T-helper 1 cell treated with Interleukin-12 subunit alpha and Interleukin-12 subunit beta and Interleukin-4 antibody, amounts not matched to agents 30 ng/mL and 1 ng/mL, for 36 hours (primary cell): ENCODE data around the gene SUPT4H1. TPM values are rescaled to one million over a fixed set of nuclear protein-coding genes. Genes with fewer than 3 reads are reported as not detected.

ENCODE experiments used
- intact Hi-C: fragments of 100-400 bp; cut with micrococcal nuclease; formaldehyde crosslinking; loops from one replicate; pipeline ENCODE4 v1.15.1; 2024
- total RNA-seq: library from RNA; stranded (reverse); gene quantifications from 2 replicates; pipeline ENCODE4 v1.2.3, GENCODE V29; 2022

Gene SUPT4H1
- total RNA-seq, 1 donor from 2014 or later = 83.1 TPM

GRCh38 chr17:58381124-58382035 lies 29.4 kb upstream of the SUPT4H1 start:
- intact Hi-C loops = loop anchor here (1.0 kb wide), 1 partner anchor 36 kb away; the partner anchor contains the start of gene RNF43

DNA sequence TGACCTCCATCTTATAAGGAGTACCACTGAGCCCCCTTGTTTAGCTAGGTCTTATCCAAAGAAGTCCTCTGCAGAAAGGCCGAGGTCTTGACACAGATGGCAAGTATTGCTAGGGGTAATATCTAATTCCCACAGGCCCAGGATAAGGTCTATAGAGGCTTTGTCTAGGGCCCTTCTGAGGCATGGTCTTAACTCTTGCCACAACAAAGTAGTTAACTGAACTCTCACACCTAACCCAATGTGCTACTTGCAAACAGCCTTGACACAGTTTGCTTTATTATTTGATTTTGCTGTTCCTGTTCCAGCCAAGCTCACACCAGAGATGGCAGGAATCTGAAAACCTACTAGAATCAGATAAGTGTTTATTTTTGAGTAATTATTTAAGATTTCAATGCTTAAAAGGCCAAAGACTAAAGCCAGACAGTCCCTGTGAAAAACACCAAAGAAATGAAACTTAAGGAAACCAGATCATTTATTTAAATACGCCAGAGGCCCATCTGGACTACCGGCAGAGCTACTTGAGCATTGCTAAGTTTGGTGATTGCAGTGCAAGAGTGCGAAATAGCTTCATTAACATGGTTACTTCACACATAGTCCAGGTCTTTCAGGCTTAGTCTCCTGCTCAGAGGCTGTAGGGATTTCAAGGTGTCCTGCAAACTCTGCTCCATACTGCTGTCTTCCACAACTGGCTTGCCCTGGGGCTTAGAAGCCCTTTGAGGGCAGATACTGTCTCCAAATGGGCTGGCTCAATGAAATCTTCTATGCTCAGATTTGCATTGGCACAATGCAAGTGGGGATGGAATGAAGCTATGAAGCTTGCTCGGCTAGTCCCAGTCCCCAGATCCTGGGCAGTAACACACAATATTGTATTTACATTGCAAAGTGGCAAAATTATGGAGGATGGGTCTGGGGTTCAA lies 28.5 kb upstream of the SUPT4H1 start:
- intact Hi-C loops = no loop called here

- intact Hi-C loops = no loop called here
Observed at GRCh38 chr17:58379511-58379824, 27.5 kb upstream of the SUPT4H1 start.

DNA sequence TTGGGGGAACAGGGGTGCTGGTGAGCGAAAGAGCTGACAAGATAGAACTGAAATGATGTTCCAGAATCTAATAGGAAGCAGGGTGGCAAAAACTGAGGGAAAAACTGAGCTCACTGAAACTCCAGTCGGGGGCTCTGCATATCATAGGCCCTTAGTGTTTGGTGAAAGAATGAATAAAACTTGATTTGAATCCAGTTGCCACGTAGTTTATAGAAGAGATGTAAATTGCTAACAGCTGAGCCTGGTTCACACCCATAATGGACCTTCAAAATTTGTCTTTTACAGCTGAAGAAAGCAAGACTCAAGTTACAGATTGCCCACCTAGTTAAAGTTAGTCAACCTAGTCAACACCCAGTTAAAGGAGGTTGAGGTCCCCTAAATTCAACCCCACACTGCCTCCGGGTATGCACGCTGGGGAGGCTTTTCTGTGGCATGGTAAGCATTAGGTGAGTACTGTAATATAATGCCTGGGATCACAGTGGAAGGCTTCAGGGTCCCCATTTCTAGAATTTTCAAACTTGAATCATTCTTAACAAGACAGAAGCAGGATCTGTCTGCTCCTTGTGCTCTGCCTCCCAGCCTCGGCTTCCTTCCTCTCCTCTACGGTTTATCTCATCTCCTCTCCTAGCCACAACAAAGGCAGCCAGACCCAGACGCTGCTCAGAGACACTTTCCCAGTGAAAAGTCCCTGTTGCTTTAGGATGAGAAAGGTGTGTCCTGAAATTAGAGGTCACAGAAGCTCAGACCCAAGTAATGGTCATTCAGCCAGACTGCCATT lies 26.9 kb upstream of the SUPT4H1 start:
- intact Hi-C loops = no loop called here

DNA sequence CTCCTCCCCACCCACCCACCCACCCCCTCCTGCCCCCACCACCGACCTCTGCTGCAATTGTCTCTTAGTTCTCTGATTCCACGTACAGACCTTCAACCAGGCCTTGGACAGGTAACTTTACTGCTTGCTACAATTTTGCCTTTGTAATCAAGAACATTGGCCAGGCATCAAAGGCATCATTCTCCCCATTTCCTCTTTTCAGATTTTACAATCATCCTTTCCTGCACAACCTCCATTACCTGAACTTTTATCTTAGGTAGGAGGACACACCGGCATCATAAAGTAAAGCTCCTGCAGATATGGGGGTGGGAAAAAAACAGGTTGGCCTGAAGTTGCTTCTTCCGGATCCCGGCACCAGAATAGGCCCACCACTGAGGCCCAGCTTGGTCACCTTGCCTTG lies 25.7 kb upstream of the SUPT4H1 start:
- intact Hi-C loops = no loop called here

- intact Hi-C loops = no loop called here
Observed at GRCh38 chr17:58377093-58377601, 25.1 kb upstream of the SUPT4H1 start.

DNA sequence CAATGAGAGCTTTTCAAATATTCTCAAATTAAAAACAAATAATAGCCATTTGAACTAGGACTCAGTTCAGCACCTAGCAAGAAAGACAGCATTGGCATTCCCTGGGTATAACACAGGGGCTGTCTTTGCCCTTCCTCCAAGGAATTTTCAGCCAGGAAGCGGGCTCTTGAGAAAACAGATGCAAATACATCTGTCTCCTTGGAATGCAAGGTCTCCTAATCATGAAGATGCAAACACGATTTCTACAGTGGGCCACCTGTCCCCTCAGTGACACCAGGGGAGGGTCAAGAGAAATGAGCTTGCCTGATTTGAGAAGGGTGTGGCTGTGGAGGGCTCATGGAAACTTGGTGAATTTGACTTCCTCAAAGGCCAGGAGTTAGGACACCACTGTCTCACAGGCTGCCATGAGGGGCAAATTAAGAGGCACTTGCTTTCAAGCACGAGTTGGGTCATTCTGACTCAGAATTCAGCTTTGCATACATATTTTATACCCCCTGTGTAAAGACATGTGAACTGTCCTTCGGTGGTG lies 24.5 kb upstream of the SUPT4H1 start:
- intact Hi-C loops = no loop called here

- intact Hi-C loops = no loop called here
Observed at GRCh38 chr17:58375811-58376210, 23.8 kb upstream of the SUPT4H1 start.

DNA sequence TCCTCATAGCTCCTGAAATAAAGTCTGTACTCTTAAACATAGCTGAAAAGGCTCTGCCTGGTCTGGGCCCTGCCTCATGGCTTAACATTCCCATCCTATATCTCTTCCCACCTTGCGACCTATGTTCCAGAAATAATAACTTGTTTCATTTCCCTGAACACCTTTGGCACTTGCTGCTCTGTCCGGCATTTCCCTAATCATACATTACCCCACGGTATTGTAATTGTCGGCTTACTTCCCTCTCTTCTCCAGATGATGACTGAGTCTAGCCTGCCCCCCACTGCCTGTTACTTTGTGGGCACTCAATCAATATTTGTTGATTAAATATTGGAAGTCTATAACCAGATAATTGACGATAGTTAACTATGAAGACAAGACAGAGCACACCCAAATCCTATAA lies 23.3 kb upstream of the SUPT4H1 start:
- intact Hi-C loops = no loop called here

- intact Hi-C loops = no loop called here
Observed at GRCh38 chr17:58373923-58374322, 21.9 kb upstream of the SUPT4H1 start.

DNA sequence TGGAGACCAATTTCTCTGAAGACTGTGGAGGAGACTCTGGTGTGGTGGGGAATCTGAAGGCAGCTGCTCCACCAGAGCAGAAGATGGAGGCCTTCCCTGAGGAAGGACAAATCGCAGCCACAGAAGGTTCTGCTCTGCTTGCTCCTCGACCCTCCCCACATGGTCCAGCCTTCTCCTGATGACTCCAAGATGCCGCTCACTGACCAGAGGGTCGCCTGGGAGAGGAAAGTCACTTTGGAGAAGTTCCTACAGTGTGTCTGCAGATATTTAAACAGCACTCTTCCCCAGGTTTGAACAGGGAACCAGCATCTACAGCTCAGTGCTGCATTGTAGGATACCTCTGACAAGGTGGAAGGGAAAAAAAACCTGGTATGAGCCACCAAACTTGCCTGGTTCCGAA lies 21.0 kb upstream of the SUPT4H1 start:
- intact Hi-C loops = no loop called here

GRCh38 chr17:58371300-58371950 lies 19.4 kb upstream of the SUPT4H1 start:
- intact Hi-C loops = no loop called here

GRCh38 chr17:58370716-58371115 lies 18.7 kb upstream of the SUPT4H1 start:
- intact Hi-C loops = no loop called here

GRCh38 chr17:58370309-58370708 lies 18.3 kb upstream of the SUPT4H1 start:
- intact Hi-C loops = no loop called here

DNA sequence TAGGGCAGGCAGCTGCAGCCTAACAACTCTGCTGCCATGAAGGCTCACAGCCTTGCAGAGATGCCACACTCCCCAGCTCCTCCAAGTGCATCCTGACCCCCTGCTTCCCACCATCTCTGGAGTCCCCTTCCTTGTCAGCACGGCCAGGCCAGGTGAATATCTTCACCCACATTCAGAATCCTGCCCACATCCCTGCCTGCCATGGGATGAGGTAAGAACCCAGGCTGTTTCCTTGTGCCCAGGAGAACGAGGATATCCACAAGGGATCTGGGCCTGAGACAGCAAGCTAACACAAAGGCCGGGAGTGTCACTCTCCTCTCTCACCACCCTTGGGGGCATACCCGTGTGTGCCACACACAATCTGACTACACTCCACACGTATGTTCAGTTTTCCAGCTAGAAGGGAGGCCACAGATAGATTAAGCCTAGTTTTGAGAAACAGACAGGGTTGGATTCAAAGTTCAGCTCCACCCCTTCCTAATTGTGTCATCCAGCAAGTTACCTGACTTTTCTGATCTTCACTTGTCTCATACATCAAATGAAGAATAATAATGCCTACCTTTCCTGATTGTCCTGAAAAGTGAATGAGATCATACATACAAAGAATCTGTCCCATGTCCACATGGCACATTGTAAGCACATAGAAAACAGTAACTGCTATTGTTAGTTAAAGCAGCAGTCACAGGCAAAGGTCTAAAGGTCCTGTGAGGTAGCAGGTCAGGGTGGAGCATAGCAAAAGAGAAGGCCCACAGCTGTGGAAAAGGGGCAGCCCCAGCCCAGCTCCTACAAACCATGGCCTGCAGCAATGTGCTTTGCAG lies 17.4 kb upstream of the SUPT4H1 start:
- intact Hi-C loops = no loop called here

DNA sequence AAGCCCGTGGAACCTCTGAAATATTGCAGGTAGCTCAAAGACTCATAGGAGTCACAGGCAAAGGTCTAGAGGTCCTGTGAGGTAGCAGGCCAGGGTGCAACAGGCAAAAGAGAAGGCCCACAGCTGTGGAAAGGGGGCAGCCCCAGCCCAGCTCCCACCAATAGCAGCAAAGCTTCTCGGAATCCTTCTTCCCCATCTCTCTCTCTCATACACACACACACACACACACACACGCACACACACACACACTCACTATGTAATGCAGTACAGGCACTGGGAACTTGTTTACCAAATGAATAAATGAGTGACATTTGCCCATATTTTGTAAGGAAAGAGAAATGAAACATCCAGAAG lies 16.8 kb upstream of the SUPT4H1 start:
- intact Hi-C loops = no loop called here

DNA sequence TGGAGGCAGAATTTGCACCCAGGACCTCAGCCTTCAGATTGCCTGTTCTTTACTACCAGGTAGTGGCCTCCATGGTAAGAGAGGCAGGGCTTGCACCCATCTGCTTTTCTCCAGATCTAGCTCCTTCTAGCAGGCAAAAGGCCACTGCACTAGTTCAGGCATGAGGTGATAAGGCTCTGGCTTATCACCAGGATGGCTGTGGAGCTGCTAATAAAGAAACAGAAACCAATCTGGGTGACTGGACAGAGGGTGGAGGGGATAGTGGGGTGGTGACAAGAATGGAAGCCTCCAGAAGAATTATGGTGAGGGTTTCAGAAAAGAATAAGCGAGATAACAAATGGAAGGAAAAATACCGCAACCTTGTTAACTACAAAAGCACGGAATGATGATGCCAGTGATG lies 15.5 kb upstream of the SUPT4H1 start:
- intact Hi-C loops = no loop called here

GRCh38 chr17:58365980-58366595 lies 14.1 kb upstream of the SUPT4H1 start:
- intact Hi-C loops = no loop called here
